GM23338 (cell line): ENCODE results near the gene CLCN2. TPM values are rescaled to one million over a fixed set of nuclear protein-coding genes. Genes with fewer than 3 reads are reported as not detected.

Experiments
- ATAC-seq: fragments of 200-7000 bp; cut with Tn5 transposase; 3 replicates; pipeline ENCODE4 v1.9.1; 2020
- DNase-seq: peaks from one replicate; pipeline ENCODE4 v3.0.0-alpha.2; 2015; ENCODE audit warnings: low spot score
- H2AFZ ChIP-seq: fragments of 200-600 bp; sonication (generic); 2 replicates; pipeline ENCODE4 v1.8.0; 2016; ENCODE audit warnings: antibody characterized with exemption, mild to moderate bottlenecking, moderate library complexity
- H3F3A ChIP-seq: fragments of 200-600 bp; sonication (generic); replicated peaks from 2 replicates; pipeline ENCODE4 v1.8.0; 2017; ENCODE audit warnings: antibody characterized with exemption, mixed run types, low read depth
- H3K27ac ChIP-seq: fragments of 200-600 bp; sonication (generic); 2 replicates; pipeline ENCODE4 v1.6.1; 2016; ENCODE audit warnings: low read depth
- H3K27me3 ChIP-seq: fragments of 200-600 bp; sonication (generic); 2 replicates; pipeline ENCODE4 v1.8.0; 2016; ENCODE audit warnings: mild to moderate bottlenecking, mixed run types, moderate library complexity; ENCODE audit not compliant: insufficient read depth
- H3K36me3 ChIP-seq: fragments of 200-600 bp; sonication (generic); 2 replicates; pipeline ENCODE4 v1.8.0; 2016; ENCODE audit warnings: mild to moderate bottlenecking; ENCODE audit not compliant: insufficient read depth
- H3K4me1 ChIP-seq: fragments of 200-600 bp; sonication (generic); 2 replicates; pipeline ENCODE4 v1.8.0; 2016; ENCODE audit warnings: mild to moderate bottlenecking, moderate library complexity; ENCODE audit not compliant: insufficient read depth
- H3K4me2 ChIP-seq: fragments of 200-600 bp; sonication (generic); 2 replicates; pipeline ENCODE4 v1.7.1; 2017; ENCODE audit warnings: mixed run types
- H3K4me3 ChIP-seq: fragments of 200-600 bp; sonication (generic); 2 replicates; pipeline ENCODE4 v1.6.1; 2016; ENCODE audit warnings: mixed run types
- H3K79me2 ChIP-seq: fragments of 200-600 bp; sonication (generic); replicated peaks from 2 replicates; pipeline ENCODE4 v1.8.0; 2017; ENCODE audit warnings: mild to moderate bottlenecking; ENCODE audit not compliant: insufficient read depth
- H3K9me2 ChIP-seq: fragments of 200-600 bp; sonication (generic); 2 replicates; pipeline ENCODE4 v1.8.0; 2017; ENCODE audit not compliant: insufficient read depth
- H4K20me1 ChIP-seq: fragments of 200-600 bp; sonication (generic); replicated peaks from 2 replicates; pipeline ENCODE4 v1.8.0; 2017; ENCODE audit warnings: mild to moderate bottlenecking; ENCODE audit not compliant: insufficient read depth
- H3K27ac Mint-ChIP-seq: 2 replicates; pipeline ENCODE4 v1.8.0; 2020; ENCODE audit warnings: inconsistent platforms, mild to moderate bottlenecking, moderate library complexity, mixed read lengths
- H3K27me3 Mint-ChIP-seq: 3 replicates; pipeline ENCODE4 v1.8.0; 2022; ENCODE audit warnings: low read depth, mild to moderate bottlenecking, moderate library complexity, mixed read lengths, inconsistent platforms; ENCODE audit not compliant: insufficient read depth, poor library complexity
- H3K36me3 Mint-ChIP-seq: 3 replicates; pipeline ENCODE4 v1.8.0; 2021; ENCODE audit warnings: low read depth, mild to moderate bottlenecking, inconsistent platforms, moderate library complexity, mixed read lengths
- H3K4me1 Mint-ChIP-seq: 3 replicates; pipeline ENCODE4 v1.8.0; 2020; ENCODE audit warnings: mild to moderate bottlenecking, inconsistent platforms, mixed read lengths
- H3K4me3 Mint-ChIP-seq: 3 replicates; pipeline ENCODE4 v1.8.0; 2021; ENCODE audit warnings: moderate library complexity, mild to moderate bottlenecking, inconsistent platforms, mixed read lengths
- H3K9me3 Mint-ChIP-seq: 3 replicates; pipeline ENCODE4 v1.8.0; 2020; ENCODE audit warnings: moderate library complexity, mild to moderate bottlenecking, inconsistent platforms, mixed read lengths
- ETS1 ChIP-seq: IDR thresholded peaks from 2 replicates; pipeline ENCODE4 v1.6.1; 2016; ENCODE audit warnings: antibody characterized with exemption
- EZH2 ChIP-seq: fragments of 200-600 bp; sonication (generic); IDR thresholded peaks from one replicate; pipeline ENCODE4 v1.8.0; 2017; ENCODE audit warnings: antibody characterized with exemption, mild to moderate bottlenecking, low read depth; ENCODE audit not compliant: unreplicated experiment
- POLR2AphosphoS5 ChIP-seq: IDR thresholded peaks from 2 replicates; pipeline ENCODE4 v1.6.1; 2016; ENCODE audit warnings: antibody characterized with exemption, low read depth
- STAT1 ChIP-seq: IDR thresholded peaks from one replicate; pipeline ENCODE4 v1.6.1; 2016; ENCODE audit warnings: antibody characterized with exemption; ENCODE audit not compliant: unreplicated experiment
- ZNF331 ChIP-seq: fragments of 250-450 bp; sonication (Bioruptor Pico); IDR thresholded peaks from 2 replicates; pipeline ENCODE4 v1.5.0; 2020; ENCODE audit warnings: low read depth, mild to moderate bottlenecking, moderate library complexity
- ZNF462 ChIP-seq: fragments of 250-450 bp; sonication (Bioruptor Pico); IDR thresholded peaks from 2 replicates; pipeline ENCODE4 v1.5.0; 2020; ENCODE audit warnings: mild to moderate bottlenecking, moderate library complexity
- polyA plus RNA-seq: library from polyadenylated mRNA; unstranded; fragments of >200 nt; fragmentation: Nextera tagmentation; extraction: Ambion mirVana; gene quantifications from 2 replicates; pipeline ENCODE4 v1.2.1, GENCODE V29; 2016
- total RNA-seq: library from RNA; depleted of rRNA; stranded (reverse); fragments of >200 nt; shearing (Covaris generic); gene quantifications from 2 replicates; pipeline ENCODE4 v1.2.3, GENCODE V29; 2014

CLCN2 gene
- total and polyA plus RNA-seq, 2 experiments from 2014 or later, result 7.0 to 9.2 TPM

DNA sequence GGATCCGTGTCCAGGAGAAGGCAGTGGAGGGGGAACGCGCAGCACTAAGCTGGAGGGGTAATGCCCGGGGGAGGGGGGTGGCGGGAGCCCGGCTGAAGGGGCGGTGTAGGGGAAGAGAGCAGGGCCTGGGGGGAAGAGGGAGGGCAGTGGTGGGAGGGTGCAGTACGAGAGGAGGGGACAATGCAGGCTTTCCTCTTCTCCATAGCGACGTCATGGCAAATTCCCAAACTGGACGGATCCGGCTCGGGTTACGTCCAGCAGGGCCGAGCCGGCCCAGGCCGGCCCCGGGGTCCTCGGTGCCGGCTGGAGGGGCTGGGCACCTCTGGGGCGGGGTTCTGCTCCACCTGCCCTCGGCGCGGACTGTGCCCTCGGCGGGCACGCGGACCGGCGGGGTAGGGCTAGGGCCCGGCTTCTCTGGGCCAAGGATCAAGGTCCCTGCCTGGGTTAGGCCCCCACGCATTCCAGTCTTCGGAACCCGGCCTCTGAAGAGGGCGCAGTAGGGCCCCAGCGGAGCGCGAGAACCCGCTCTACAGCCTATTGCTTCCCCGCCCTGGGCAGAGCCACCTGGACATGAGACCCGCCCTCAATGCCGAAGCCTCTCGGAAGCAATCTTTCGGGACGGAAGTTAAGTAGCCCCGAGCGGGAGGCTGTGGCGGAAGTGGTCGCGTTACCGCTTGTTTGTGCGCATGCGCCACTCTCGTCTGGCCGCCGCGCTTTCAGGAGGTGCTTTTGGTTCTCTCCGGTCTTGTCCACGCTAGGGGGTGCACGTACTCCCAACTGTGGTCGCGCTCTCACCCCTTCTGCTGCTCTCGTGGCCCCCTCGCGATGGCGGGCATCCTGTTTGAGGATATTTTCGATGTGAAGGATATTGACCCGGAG is 1.5 kb upstream of the CLCN2 start (continued):
- TF ChIP-seq ZNF462 (CRISPR knock-in tag), result no peak

DNA sequence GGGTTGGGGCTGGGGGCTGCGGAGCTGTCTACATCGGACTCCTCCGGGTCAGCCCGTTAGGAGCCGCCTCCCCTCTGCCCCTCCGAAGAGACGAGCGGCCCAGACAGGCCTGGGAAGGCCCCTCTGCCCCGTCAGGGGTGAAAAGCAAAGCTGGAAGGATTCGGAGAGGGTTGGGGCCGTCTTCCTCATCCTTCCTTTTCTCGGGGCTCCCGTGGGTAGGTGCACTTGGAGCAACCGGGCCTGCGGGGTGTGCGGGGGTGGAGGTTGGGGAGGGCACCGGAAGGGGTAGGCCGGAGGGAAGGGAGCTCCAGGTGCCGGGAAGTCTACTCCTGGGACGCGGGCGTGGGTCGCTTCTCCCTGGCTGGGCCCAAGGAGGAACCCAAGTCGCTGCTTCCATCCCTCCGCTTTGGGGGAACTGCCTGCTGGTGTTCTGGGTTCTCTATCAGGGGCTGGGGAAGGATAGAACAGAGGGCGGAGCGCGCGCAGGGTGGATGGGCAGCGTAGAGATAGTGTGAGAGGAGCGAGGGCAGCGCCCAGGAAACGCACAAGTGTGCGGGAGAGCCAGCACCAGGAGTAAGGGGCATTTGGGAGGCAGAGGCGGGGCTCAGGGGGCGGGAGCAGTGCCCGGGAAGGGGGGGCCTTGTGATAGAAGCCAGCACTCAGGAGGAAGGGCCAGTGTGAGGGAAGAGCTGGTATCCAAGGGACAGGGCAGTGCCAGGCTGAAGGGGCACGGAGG is 695 bp upstream of the CLCN2 start:
- peak overlapping the region; percentile 43; the same call in 1 of the 2 replicates for H2AFZ ChIP-seq
- no peaks in the 10 kb centered on the region for H3K9me2 ChIP-seq
- H3K79me2 ChIP-seq, result peaks cover 26% of the 10 kb centered on the region
- no peak for TF ChIP-seq EZH2
- no peak for TF ChIP-seq ZNF331 (CRISPR knock-in tag)
- no peak for TF ChIP-seq POLR2AphosphoS5
- TF ChIP-seq ETS1, result no peak
- no peak for TF ChIP-seq STAT1
- peak overlapping the region; percentile 90 for H3K27ac Mint-ChIP-seq
- peak; percentile 54 for DNase-seq
- H3K9me3 Mint-ChIP-seq, result peaks cover 2% of the 10 kb centered on the region; the same call in 1 of the 3 replicates
- peak overlapping the region; percentile 99 for H3K4me3 Mint-ChIP-seq
- peaks cover 25% of the 10 kb centered on the region for H3K4me1 Mint-ChIP-seq
- peaks cover 3% of the 10 kb centered on the region; the same call in 1 of the 2 replicates for H3F3A ChIP-seq
- peak overlapping the region; percentile 96 for H3K4me2 ChIP-seq
- peaks cover 22% of the 10 kb centered on the region for H3K27me3 Mint-ChIP-seq
- H4K20me1 ChIP-seq, result peaks cover 3% of the 10 kb centered on the region; the same call in 1 of the 2 replicates
- peaks cover 19% of the 10 kb centered on the region for H3K4me1 ChIP-seq
- peaks cover 14% of the 10 kb centered on the region for H3K27me3 ChIP-seq
- peaks cover 36% of the 10 kb centered on the region for H3K36me3 Mint-ChIP-seq
- ATAC-seq, result peak; percentile 18
- peak overlapping the region; percentile 82 for H3K4me3 ChIP-seq
- peak overlapping the region; percentile 88 for H3K27ac ChIP-seq
- H3K36me3 ChIP-seq, result peaks cover 11% of the 10 kb centered on the region
